Large intestine (tissue), 3 donors: Measurements from ENCODE around the gene DUSP14. TPM values are rescaled to one million over a fixed set of nuclear protein-coding genes. Genes with fewer than 3 reads are reported as not detected.
"Not testable (repeated sequence)": the region's sequence is repeated elsewhere in the genome, so short reads cannot be mapped to it uniquely, and the experiment has no call there.

ENCODE experiments used
- DNase-seq, 2 donors: peaks; one replicate each; pipeline versions ENCODE4 v3.0.0 to v3.0.0-alpha.2; 2013
- H3K27ac ChIP-seq: one replicate; pipeline ENCODE4 v1.5.1; 2013; ENCODE audit warnings: low read length
- H3K27me3 ChIP-seq: 2 replicates; pipeline ENCODE4 v1.6.1; 2013; ENCODE audit warnings: low read length; ENCODE audit not compliant: control insufficient read depth, insufficient read depth
- H3K36me3 ChIP-seq: 2 replicates; pipeline ENCODE4 v1.6.1; 2013; ENCODE audit warnings: low read length; ENCODE audit not compliant: control insufficient read depth, insufficient read depth
- H3K4me1 ChIP-seq: one replicate; pipeline ENCODE4 v1.6.1; 2013; ENCODE audit warnings: low read length; ENCODE audit not compliant: control insufficient read depth, insufficient read depth
- H3K4me3 ChIP-seq: one replicate; pipeline ENCODE4 v1.5.1; 2013; ENCODE audit warnings: low read length
- H3K9me3 ChIP-seq: one replicate; pipeline ENCODE4 v1.6.1; 2013; ENCODE audit warnings: mild to moderate bottlenecking, low read depth, low read length, moderate library complexity; ENCODE audit not compliant: control insufficient read depth
- whole genome bisulfite sequencing: methylation state at CpG from one replicate; pipeline ENCODE4 v1.1.5; 2013; ENCODE audit warnings: low lambda C conversion rate; ENCODE audit not compliant: insufficient coverage; 5-methylcytosine and 5-hydroxymethylcytosine counted together
- polyA plus RNA-seq: library from polyadenylated mRNA; unstranded; fragments of 120-200 nt; gene quantifications from one replicate; pipeline ENCODE4 v1.2.1, GENCODE V29; 2013

Gene DUSP14
- polyA plus RNA-seq, 1 donor: 6.9 TPM

GRCh38 chr17:37494401-37494831 lies 4.7 kb downstream of the DUSP14 start:
- Histone ChIP-seq H3K27ac (no peak overlapping the region), H3K27me3 (no peaks in the 10 kb centered on the region), H3K4me1 (peaks cover 7% of the 10 kb centered on the region), H3K36me3 (no peaks in the 10 kb centered on the region), H3K4me3 (no peak overlapping the region), H3K9me3 (no peaks in the 10 kb centered on the region)
- WGBS: 77% methylated on average over 3 of the region's 3 CpGs
- DNase-seq: no peak

GRCh38 chr17:37494971-37495370 lies 5.3 kb downstream of the DUSP14 start:
- Histone ChIP-seq H3K36me3 (no peaks in the 10 kb centered on the region), H3K27me3 (no peaks in the 10 kb centered on the region), H3K27ac (no peak overlapping the region), H3K4me1 (peaks cover 7% of the 10 kb centered on the region), H3K9me3 (no peaks in the 10 kb centered on the region), H3K4me3 (no peak overlapping the region)
- WGBS: 100% methylated on average over 1 of the region's 8 CpGs
- no peak for DNase-seq

GRCh38 chr17:37500378-37500777 lies 10.7 kb downstream of the DUSP14 start:
- Histone ChIP-seq H3K4me1 (no peaks in the 10 kb centered on the region), H3K4me3 (no peak overlapping the region), H3K9me3 (no peaks in the 10 kb centered on the region), H3K36me3 (no peaks in the 10 kb centered on the region), H3K27me3 (no peaks in the 10 kb centered on the region), H3K27ac (no peak overlapping the region)
- DNase-seq: no peak

- Histone ChIP-seq H3K36me3 (no peaks in the 10 kb centered on the region), H3K4me3 (no peak overlapping the region), H3K4me1 (no peaks in the 10 kb centered on the region), H3K27ac (no peak overlapping the region), H3K27me3 (no peaks in the 10 kb centered on the region), H3K9me3 (no peaks in the 10 kb centered on the region)
- 87% methylated on average over 5 of the region's 10 CpGs for WGBS
- no peak for DNase-seq
Measured at GRCh38 chr17:37502009-37502936, 12.6 kb downstream of the DUSP14 start.

- Histone ChIP-seq H3K9me3 (no peaks in the 10 kb centered on the region), H3K27me3 (no peaks in the 10 kb centered on the region), H3K4me1 (no peaks in the 10 kb centered on the region), H3K36me3 (no peaks in the 10 kb centered on the region), H3K27ac (no peak overlapping the region), H3K4me3 (no peak overlapping the region)
- no CpG with 5 or more reads among the region's 6 CpGs for WGBS
- no peak for DNase-seq
Measured at GRCh38 chr17:37503148-37503547, 13.5 kb downstream of the DUSP14 start.

GRCh38 chr17:37505333-37505732 lies 15.6 kb downstream of the DUSP14 start:
- WGBS: no CpG with 5 or more reads among the region's 3 CpGs
- Histone ChIP-seq H3K9me3 (no peaks in the 10 kb centered on the region), H3K4me3 (no peak overlapping the region), H3K27ac (no peak overlapping the region), H3K27me3 (no peaks in the 10 kb centered on the region), H3K36me3 (no peaks in the 10 kb centered on the region), H3K4me1 (no peaks in the 10 kb centered on the region)
- DNase-seq: no peak

- DNase-seq: no peak
- no CpG with 5 or more reads among the region's 10 CpGs for WGBS
- Histone ChIP-seq H3K36me3 (no peaks in the 10 kb centered on the region), H3K9me3 (no peaks in the 10 kb centered on the region), H3K4me1 (no peaks in the 10 kb centered on the region), H3K27me3 (no peaks in the 10 kb centered on the region), H3K4me3 (no peak overlapping the region), H3K27ac (no peak overlapping the region)
Measured at GRCh38 chr17:37506678-37507077, 17.0 kb downstream of the DUSP14 start.

GRCh38 chr17:37507111-37507510 lies 17.4 kb downstream of the DUSP14 start:
- Histone ChIP-seq H3K4me1 (no peaks in the 10 kb centered on the region), H3K9me3 (no peaks in the 10 kb centered on the region), H3K27ac (no peak overlapping the region), H3K4me3 (no peak overlapping the region), H3K36me3 (peaks cover 2% of the 10 kb centered on the region), H3K27me3 (no peaks in the 10 kb centered on the region)
- no CpG with 5 or more reads among the region's 9 CpGs for WGBS
- DNase-seq: no peak

- Histone ChIP-seq H3K27me3 (no peaks in the 10 kb centered on the region), H3K4me3 (no peak overlapping the region), H3K27ac (no peak overlapping the region), H3K36me3 (peaks cover 19% of the 10 kb centered on the region), H3K9me3 (no peaks in the 10 kb centered on the region), H3K4me1 (no peaks in the 10 kb centered on the region)
- WGBS: no CpG with 5 or more reads among the region's 17 CpGs
- no peak for DNase-seq
Measured at GRCh38 chr17:37510056-37510455, 20.4 kb downstream of the DUSP14 start.

GRCh38 chr17:37511642-37512041 lies 22.0 kb downstream of the DUSP14 start:
- H3K4me1 ChIP-seq, DNase-seq, H3K27ac ChIP-seq, H3K4me3 ChIP-seq, H3K9me3 ChIP-seq, H3K27me3 ChIP-seq: not testable (repeated sequence)
- no CpG with 5 or more reads among the region's 1 CpG for WGBS
- H3K36me3 ChIP-seq: peaks cover 24% of the 10 kb centered on the region
